Renal cortex interstitium (tissue), 11 donors: ENCODE results near the gene LAMA3. TPM values are rescaled to one million over a fixed set of nuclear protein-coding genes. Genes with fewer than 3 reads are reported as not detected.

Source experiments
- DNase-seq, 11 donors: peaks; one replicate each; pipeline ENCODE4 v3.0.0-alpha.2; 2013; ENCODE audit warnings: low read depth in 9 of 11, low spot score in 4 of 11; ENCODE audit errors: extremely low read depth in 1 of 11
- polyA plus RNA-seq, 3 donors: library from polyadenylated mRNA; unstranded; fragments of 120-200 nt; gene quantifications; one replicate each; pipeline ENCODE4 v1.2.1, GENCODE V29; 2013; ENCODE audit not compliant: insufficient read length in 3 of 3

LAMA3 gene
- polyA plus RNA-seq, 3 donors: 1.7 to 2.2 (median 2.1) TPM

DNA sequence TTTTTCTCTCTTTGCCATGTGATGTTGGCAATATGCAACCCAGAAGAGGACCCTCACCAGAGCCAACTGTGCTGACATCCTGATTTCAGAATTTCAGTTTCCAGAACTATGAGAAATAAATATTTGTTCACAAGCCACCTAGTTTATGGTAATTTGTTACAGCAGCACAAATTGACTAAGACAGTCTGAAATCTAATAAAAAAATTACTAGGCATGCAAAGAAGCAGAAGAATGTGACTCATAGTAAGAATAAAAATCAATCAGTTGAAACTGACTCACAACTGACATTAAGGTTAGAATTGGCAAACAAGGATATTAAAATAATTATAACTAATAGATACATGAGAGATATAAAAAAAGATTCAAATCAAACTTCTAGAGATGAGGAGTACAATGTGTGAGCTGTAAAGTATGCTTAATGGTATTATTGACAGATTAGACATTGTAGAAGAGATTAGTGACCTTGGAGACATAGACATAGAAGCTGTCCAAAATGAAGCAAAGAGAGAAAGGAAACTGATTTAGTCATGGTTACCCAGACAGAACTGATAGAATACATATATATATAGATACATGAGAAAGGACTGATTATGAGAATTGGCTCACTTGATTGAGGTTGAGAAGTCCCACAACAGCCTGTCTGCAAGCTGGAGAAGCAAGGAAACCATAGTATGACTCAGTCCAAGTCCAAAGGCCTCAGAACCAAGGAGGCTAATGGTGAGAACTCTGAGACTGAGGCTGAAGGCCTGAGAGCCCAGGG lies 297.5 kb downstream of the LAMA3 start:
- DNase-seq: no peak

DNA sequence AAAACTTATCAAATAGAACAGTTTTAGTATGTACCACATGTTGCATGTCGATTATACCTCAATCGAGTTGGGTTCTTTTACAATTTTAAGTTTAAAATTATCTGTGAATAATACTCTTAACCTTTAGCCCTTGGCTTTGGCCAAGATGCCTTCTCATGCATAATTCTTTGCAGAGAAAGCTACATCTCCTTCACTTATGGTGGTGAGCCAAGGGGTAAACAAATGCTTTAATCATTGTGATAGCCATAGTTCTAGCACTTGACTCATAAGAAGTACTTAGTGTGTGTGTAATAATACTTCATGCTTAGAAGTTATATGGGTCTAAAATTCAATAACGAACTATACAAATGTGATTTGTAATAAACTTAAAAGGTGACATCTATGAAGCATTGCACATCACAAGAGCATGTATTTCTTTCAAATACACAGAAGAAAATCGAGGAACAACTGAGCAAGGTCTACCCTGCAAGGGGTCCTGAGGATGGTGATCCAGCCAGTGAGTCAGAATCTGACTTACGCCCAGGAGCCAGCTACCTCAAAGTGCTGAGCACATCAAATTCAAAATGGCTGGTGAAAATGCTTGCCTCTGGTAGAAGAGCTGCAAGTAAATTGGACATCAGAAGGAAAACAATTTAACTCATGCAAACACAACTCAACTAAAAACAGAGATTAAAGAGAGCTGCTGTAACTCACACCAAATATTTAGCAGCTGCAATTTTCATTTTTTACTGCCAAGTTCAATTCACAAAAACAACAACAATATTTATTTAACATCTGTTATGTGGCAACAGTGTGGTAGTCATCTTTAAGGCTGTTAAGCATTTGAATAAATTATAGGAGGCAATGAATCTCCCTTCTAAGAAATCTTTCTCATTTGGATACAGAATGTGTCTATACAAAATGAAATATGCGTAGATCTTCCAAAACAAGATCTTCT lies 301.5 kb downstream of the LAMA3 start:
- no peak for DNase-seq

- DNase-seq: no peak
Measured at GRCh38 chr18:23992089-23992940, 303.1 kb downstream of the LAMA3 start.

DNA sequence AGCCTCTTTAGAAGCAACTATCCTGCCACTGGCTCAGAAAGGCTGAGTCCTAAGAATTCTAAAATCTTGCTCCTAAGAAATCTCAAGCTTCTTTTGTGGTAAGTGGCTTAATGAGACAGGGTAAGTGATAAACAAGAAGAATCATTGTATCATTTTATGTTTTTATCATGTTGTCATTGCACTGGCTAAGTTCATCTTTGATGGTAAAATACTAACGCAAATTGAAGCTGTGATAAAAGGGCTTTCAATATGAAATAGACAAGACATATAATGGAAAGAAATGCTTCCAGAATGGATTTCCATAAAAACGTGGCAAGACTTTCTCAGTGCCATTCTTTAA lies 303.7 kb downstream of the LAMA3 start:
- no peak for DNase-seq

DNA sequence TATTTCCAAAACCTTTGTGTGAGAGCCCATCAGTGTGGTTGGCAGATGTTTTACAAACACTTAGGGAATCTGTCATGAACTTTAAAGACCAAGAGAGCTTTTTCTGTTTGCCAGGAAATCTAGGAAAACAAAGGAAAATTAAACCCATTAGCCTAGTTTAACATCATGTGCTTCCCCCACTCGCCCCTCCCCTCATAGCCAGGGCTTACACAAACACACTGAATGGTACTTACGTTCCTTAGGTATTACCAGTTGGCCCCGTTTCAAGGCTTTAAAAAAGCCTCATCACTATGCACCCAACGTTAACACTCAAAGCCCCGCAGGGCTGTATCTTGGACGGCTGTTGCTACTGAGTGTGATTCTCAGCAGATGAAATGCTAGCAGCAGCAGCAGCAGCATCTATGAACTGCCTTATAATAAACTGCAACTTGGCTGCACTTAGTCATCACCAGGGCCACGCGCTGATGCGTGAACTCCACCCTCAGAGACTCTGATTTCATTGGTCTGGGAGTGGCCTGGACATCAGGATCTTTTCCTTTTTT lies 305.2 kb downstream of the LAMA3 start:
- DNase-seq: peak in 3 of 11 donors; percentile 33 to 54 (median 47)

GRCh38 chr18:23995180-23995579 lies 305.9 kb downstream of the LAMA3 start:
- DNase-seq: no peak

DNA sequence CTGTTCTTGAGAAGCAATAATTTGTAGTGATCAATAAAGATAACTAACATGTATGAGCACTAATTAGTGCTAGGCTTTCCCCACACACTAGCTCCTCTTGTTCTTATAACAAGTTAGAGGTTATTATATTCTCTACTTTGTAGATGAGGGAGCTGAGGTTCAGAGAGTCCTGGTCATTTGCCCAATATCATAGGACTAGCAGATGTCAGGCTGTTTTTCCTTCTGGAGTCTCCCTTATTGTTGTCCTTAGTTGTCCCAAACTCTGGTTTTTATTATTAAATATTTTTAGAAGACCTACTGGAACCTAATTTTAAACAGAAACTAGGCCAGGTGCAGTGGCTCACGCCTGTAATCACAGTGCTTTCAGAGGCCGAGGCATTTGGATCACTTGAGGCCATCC lies 308.8 kb downstream of the LAMA3 start:
- no peak for DNase-seq

GRCh38 chr18:23998820-23999219 lies 309.6 kb downstream of the LAMA3 start:
- no peak for DNase-seq

DNA sequence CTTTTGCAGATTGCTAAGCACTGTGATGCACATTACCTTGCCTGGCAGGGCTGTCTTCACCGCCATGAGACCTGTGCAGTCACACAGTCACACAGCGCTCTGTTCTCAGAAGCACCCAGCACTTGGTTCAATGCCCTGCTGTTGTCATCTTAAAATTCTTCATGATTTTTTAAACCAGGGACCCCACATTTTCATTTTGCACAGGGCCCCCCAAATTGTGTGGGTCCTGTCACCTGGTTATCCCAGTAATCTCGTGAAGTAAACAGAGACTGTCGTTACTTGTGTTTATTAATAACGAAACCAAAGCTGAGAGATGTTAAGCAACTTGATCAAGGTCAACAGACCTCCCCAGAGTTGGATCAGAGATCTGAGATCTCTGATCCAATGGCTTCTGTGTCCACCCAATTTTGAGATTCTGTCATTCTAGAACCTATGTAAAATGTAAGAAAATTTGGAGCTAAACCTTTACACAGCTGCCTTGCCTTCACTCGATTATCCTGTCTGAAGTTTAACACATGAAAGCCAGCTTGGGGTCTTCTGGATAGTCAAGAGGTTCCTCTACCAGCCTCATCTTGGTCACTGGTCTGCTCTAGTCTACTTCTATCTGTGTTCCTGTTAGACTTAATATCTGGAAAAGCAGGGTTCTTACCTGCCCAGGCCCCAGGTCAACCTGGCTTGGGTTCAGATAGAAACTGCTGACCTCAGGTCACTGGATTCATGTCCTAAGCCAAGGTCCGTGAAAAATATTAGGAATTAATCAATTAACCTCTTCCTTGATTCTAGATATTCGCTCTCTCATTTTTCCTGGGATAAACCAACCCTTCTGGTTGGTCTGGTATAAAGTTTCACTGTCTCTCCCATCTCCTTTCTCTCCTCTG lies 311.6 kb downstream of the LAMA3 start:
- no peak for DNase-seq

DNA sequence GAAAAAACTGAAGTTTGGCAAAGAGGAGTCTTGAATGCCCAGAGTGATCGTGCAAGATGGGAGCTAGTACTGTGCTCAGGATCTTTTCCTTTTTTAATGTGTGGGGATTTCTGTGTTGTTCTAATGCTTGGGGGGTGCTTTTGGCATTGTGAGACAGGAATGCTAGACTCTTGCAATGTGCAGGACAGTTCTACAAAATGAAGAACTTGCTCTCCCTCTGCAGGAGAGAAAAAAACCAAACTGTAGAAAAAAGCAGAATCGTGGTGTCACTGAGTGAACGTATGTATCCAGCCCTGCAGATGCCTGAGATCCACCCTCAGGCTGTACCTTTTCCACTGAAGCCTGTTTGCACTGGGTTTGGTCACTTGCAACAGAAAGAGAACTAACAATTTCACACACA lies 313.2 kb downstream of the LAMA3 start:
- no peak for DNase-seq

- DNase-seq: no peak
Measured at GRCh38 chr18:24003288-24003687, 314.0 kb downstream of the LAMA3 start.

DNA sequence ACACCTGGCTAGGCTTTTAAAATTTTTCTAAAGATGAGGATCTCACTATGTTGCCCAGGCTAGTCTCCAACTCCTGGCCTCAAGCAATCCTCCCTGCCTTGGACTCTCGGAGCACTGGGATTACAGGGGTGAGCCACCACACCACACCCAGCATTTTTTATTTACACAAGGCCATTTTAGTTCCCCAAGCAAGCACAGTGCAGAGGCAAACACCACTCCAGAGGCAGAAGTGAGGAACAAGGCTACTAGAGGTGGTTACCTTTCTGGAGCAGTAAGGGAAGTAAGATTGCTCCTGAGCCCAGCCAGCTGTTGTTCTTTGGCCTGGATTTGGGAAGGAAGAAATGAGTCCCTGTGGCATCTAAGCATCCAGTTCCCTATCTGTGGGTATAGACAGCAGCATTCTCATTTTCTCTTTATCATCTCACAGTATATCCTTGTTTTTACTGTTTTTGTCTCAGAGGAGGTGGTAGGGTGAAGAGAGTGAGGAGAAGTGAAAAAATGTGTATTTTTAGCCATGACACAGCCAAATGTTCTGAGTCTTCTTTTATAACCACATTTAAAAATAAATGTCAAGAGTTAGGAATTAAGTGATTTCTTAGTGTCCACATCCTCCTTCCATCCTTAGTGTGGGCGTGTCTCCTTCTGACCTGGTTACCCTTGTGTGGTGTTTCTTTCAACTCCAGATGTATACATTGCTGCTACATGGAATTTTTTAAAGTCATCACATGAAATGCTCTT lies 314.8 kb downstream of the LAMA3 start:
- DNase-seq: no peak

Other genes starting within 250 kb of the LAMA3 start
- gene RIOK3, start 236.2 kb upstream of the LAMA3 start, polyA plus RNA-seq: 10 to 100 TPM; 65.8 to 93.5 (median 80.1) TPM
- 10 to 100 TPM; 21.1 to 24.4 (median 23.7) TPM for gene RMC1, start 185.9 kb upstream of the LAMA3 start, polyA plus RNA-seq
- 10 to 100 TPM; 17.9 to 29.1 (median 20.6) TPM for gene NPC1, start 102.9 kb upstream of the LAMA3 start, polyA plus RNA-seq
- gene ANKRD29, start 26.5 kb upstream of the LAMA3 start, polyA plus RNA-seq: 1 to 10 TPM in 1 of 3 donors, under 1 TPM in 2; 0.72 to 1.3 (median 0.95) TPM